OCI-LY7 (cell line): ENCODE measurements around the gene RNF217.
"Not testable (repeated sequence)": the region's sequence is repeated elsewhere in the genome, so short reads cannot be mapped to it uniquely, and the experiment has no call there.

Source experiments
- EZH2phosphoT487 ChIP-seq: fragments of 200-600 bp; sonication (generic); IDR thresholded peaks from 2 replicates; pipeline ENCODE4 v1.6.1; 2018; ENCODE audit warnings: low read depth, borderline replicate concordance, mild to moderate bottlenecking, mixed run types, antibody characterized with exemption, low read length, moderate library complexity, mixed read lengths
- TF ChIP-seq, protein P1 (sequence below): fragments of 200-600 bp; sonication (generic); conservative IDR thresholded peaks from 2 replicates; pipeline ENCODE4 v1.5.1; 2014; ENCODE audit warnings: mild to moderate bottlenecking, antibody characterized with exemption, low read length, moderate library complexity, mixed read lengths

- TF ChIP-seq, protein P1, sequence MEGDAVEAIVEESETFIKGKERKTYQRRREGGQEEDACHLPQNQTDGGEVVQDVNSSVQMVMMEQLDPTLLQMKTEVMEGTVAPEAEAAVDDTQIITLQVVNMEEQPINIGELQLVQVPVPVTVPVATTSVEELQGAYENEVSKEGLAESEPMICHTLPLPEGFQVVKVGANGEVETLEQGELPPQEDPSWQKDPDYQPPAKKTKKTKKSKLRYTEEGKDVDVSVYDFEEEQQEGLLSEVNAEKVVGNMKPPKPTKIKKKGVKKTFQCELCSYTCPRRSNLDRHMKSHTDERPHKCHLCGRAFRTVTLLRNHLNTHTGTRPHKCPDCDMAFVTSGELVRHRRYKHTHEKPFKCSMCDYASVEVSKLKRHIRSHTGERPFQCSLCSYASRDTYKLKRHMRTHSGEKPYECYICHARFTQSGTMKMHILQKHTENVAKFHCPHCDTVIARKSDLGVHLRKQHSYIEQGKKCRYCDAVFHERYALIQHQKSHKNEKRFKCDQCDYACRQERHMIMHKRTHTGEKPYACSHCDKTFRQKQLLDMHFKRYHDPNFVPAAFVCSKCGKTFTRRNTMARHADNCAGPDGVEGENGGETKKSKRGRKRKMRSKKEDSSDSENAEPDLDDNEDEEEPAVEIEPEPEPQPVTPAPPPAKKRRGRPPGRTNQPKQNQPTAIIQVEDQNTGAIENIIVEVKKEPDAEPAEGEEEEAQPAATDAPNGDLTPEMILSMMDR = not testable (repeated sequence)
- TF ChIP-seq EZH2phosphoT487 = not testable (repeated sequence)
Observed at GRCh38 chr6:125125856-125126255, 163.6 kb downstream of the RNF217 start.
